ENCODE data around the gene USB1.
"Not testable (repeated sequence)": the region's sequence is repeated elsewhere in the genome, so short reads cannot be mapped to it uniquely, and the experiment has no call there.

USB1 gene

DNA sequence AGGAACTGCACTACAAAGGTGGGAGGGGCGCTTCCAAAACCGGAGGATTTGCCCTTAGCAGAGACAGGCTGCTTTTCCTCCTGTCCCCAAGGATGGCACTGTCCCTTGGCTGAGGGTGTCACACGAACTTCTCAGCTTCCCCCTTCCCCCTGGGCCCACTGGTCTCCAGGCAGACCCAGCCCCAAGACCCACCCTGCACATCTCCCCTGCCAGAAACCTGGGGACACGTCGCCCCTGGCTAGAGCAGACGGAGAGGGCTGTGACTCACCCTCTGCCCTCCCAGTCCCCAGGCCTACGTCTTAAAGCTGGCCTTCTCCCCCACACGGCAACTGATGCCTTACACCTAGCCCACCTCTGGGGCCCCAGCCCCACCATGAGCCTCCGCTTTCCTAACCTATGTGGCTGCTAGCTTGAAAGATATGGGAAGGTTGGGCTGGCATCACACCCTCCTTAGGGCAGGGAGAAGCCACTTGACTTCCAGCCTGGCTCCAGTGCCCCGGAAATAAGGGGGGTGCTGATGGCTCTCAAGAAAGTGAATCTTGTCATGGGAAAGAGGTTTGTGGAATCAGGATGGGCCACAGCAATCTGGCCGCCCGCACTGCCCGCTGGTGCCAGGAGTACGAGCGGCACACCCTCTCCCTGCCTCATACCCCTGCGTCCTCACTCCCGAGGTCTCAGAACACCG, 5.3 kb upstream of the USB1 start:
- DNase-seq (ENCODE audit: low spot score), result no peak

GRCh38 chr16:57996406-57997175, 4.6 kb upstream of the USB1 start:
- no peak for DNase-seq (ENCODE audit: low spot score)

- no peak for DNase-seq (ENCODE audit: low spot score)
Observed at GRCh38 chr16:57997176-57997527, 4.1 kb upstream of the USB1 start.

DNA sequence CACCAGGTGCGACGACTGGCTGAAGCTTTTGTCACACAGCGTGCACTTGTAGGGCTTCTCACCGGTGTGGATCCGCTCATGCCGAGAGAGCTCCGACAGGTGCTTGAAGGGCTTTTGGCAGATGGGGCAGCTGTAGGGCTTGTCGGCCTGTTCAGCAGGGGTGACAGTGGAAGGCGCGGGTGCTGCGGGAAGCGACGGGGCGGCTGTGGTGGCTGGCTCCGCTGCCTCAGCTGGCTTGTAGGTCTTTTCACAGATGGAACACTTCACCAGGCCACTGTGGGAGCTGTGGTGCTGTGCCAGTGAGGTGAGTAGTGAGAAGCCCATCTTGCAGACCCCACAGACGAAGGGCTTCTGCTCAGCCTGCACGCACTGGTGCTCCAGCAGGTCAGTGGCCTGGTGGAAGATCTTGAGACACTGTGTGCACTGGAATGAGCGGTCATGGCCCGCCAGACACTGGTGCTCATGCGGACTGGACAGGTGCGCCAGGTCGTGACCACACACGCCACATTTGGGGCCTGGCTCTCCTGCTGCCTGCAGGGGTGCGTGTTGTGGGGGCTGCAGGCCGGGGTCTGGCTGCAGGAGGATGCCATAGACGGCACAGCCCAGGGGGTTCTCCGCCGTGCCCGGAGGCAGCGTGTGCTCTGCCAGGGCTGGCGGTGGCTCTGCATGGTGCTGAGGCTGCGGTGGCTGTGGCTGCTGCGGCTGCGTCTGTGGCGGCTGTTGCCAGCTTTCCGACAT, 3.5 kb upstream of the USB1 start:
- DNase-seq (ENCODE audit: low spot score), result no peak

- no peak for DNase-seq (ENCODE audit: low spot score)
Observed at GRCh38 chr16:57998486-57998885, 2.7 kb upstream of the USB1 start.

GRCh38 chr16:57998992-57999365, 2.2 kb upstream of the USB1 start:
- DNase-seq (ENCODE audit: low spot score), result no peak

- peak; percentile 26 for DNase-seq (ENCODE audit: low spot score)
Observed at GRCh38 chr16:57999366-57999970, 1.7 kb upstream of the USB1 start.

GRCh38 chr16:57999971-58000705, 1.1 kb upstream of the USB1 start, which contains the start of gene ZNF319:
Gene ZNF319, minus strand, starts transcription at chr16:58000672. Its CDS starts 2,407 bp downstream, at chr16:57998265.
- peak; percentile 32 for DNase-seq (ENCODE audit: low spot score)

GRCh38 chr16:58001781-58002415, 691 bp downstream of the USB1 start:
- DNase-seq (ENCODE audit: low spot score), result no peak

DNA sequence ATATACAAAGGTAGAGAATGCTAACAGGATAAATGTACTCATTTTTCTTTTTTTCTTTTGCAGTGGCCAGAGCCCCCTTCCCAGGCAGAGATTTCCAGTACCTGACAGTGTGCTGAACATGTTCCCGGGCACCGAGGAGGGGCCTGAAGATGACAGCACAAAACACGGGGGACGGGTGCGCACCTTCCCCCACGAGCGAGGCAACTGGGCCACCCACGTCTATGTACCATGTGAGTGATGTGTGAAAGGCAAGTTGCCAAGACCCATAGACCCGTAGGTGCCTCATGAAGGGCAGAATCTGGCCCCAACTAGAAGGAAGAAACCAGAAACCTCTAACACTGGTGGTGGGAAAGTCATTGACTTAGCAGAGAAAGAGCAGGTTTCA, 1.2 kb downstream of the USB1 start:
- no peak for DNase-seq (ENCODE audit: low spot score)

DNA sequence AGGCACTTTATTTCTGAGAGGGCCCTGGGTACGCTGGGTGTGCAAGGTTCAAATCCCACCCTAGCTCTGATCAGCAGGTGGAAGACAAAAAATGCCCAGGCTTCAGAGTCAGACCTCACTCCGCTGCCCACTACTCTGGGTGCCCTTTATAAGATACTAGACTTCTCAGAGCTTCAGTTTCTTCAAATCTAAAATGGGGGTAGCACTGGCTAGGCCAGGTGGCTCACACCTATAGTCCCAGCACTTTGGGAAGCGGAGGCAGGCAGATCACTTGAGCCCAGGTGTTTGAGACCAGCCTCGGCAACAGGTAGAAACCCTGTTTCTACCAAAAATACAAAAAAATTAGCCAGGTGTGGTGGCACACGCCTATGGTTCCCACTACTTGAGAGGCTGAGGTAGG, 1.7 kb downstream of the USB1 start:
- no peak for DNase-seq (ENCODE audit: low spot score)

DNA sequence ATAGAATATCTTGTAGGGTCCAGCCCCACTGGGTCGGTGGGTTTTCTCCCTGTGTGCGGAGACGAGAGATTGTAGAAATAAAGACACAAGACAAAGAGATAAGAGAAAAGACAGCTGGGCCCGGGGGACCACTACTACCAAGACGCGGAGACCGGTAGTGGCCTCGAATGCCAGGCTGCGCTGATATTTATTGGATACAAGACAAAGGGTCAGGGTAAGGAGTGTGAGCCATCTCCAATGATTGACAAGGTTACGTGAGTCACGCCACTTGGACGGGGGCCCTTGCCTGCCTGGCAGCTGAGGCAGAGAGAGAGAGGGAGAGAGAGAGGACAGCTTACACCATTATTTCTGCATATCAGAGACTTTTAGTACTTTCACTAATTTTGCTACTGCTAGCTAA, 3.5 kb downstream of the USB1 start:
- not testable (repeated sequence) for DNase-seq (ENCODE audit: low spot score)

- no peak for DNase-seq (ENCODE audit: low spot score)
Observed at GRCh38 chr16:58009856-58010416, 8.7 kb downstream of the USB1 start.

DNA sequence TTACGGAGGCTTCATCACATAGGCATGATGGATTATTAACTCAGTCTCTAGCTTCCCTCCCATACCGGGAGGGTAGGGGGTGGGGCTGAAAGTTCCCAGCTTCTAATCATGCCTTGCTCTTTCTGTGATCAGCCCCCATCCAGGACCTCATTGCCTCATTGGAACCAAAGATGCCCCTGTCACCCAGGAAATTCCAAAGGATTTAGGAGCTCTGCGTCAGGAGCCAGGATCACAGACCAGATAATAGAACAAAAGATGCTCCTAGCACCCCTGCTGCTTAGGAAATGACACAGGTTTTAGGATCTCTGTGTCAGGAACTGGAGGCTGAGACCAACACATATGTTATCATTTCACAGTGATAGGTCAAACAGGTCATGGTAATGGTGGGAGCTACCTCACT, 9.7 kb downstream of the USB1 start:
- DNase-seq (ENCODE audit: low spot score), result no peak

- peak; percentile 81 for DNase-seq (ENCODE audit: low spot score)
Observed at GRCh38 chr16:58011652-58012051, 10.4 kb downstream of the USB1 start.

- DNase-seq (ENCODE audit: low spot score), result no peak
Observed at GRCh38 chr16:58012481-58012880, 11.3 kb downstream of the USB1 start.

GRCh38 chr16:58013201-58013956, 12.2 kb downstream of the USB1 start:
- DNase-seq (ENCODE audit: low spot score), result no peak

DNA sequence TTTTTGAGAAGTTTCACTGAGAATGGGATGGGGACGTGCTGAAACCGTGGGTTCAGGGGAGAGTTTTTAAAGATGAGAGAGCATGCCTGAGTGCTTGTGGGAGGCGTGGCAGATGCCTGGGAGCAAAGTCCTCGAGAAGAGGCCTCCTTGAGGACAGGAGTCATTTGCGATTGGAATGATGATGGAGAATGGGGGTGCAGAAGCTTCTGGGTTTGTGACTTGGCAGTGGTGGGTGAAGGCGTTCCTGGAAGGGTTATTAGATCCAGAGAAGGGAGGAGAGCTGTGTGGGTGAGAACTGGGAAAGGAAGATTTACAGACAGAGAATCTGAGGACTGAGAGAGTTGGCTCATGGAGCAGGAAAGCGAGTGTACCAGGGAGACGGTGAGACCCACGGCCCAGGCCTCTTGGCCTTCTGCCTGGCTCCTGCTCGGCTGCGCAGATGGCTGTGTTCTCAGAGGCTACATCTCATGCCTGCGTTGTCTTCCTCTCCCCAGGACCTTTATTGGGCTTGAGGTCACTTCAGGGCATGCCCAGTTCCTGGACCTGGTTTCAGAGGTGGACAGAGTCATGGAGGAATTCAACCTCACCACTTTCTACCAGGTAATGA, 15.7 kb downstream of the USB1 start:
- DNase-seq (ENCODE audit: low spot score), result no peak

DNA sequence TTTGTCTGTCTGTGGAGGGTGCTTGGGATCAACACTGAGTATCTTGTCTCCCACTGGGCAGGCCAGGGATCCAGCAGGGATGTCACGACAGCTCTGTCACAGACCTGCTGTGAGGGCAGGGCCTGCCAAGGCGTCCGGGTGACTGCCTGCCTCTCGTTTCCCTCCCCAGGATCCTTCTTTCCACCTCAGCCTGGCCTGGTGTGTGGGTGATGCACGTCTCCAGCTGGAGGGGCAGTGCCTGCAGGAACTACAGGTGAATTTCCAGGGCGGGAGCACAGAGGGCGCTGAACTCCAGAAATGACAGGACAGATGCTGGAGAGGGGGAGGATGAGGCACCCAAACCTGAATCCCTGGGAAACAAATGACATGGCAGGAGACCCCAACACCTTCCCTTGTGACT, 17.6 kb downstream of the USB1 start:
- no peak for DNase-seq (ENCODE audit: low spot score)
